ENCODE data around the gene SNAP29.

Gene SNAP29

GRCh38 chr22:20881231-20881630 is 22.4 kb downstream of the SNAP29 start:
- no peak for TF ChIP-seq CTCF (IDR thresholded peaks at IDR 0.05; ENCODE audit: insufficient read depth, low read depth, low read length, missing control alignments)
- DNase-seq (ENCODE audit: low read depth), result no peak
- H3K4me3 ChIP-seq (ENCODE audit: low read depth, low read length), result no peak overlapping the region

GRCh38 chr22:20881869-20882815 is 23.3 kb downstream of the SNAP29 start:
- no peak for TF ChIP-seq CTCF (IDR thresholded peaks at IDR 0.05; ENCODE audit: insufficient read depth, low read depth, low read length, missing control alignments)
- DNase-seq (ENCODE audit: low read depth), result no peak
- H3K4me3 ChIP-seq (ENCODE audit: low read depth, low read length), result no peak overlapping the region

GRCh38 chr22:20882855-20883254 is 24.0 kb downstream of the SNAP29 start:
- no peak for DNase-seq (ENCODE audit: low read depth)
- no peak for TF ChIP-seq CTCF (IDR thresholded peaks at IDR 0.05; ENCODE audit: insufficient read depth, low read depth, low read length, missing control alignments)
- no peak overlapping the region for H3K4me3 ChIP-seq (ENCODE audit: low read depth, low read length)

- H3K4me3 ChIP-seq (ENCODE audit: low read depth, low read length), result no peak overlapping the region
- no peak for TF ChIP-seq CTCF (IDR thresholded peaks at IDR 0.05; ENCODE audit: insufficient read depth, low read depth, low read length, missing control alignments)
- DNase-seq (ENCODE audit: low read depth), result no peak
These were observed 25.6 kb downstream of the SNAP29 start for GRCh38 chr22:20884454-20884853.

GRCh38 chr22:20885017-20885556 is 26.3 kb downstream of the SNAP29 start:
- no peak for TF ChIP-seq CTCF (IDR thresholded peaks at IDR 0.05; ENCODE audit: insufficient read depth, low read depth, low read length, missing control alignments)
- no peak for DNase-seq (ENCODE audit: low read depth)
- H3K4me3 ChIP-seq (ENCODE audit: low read depth, low read length), result no peak overlapping the region

- peak; percentile 75 for TF ChIP-seq CTCF (IDR thresholded peaks at IDR 0.05; ENCODE audit: insufficient read depth, low read depth, low read length, missing control alignments)
- no peak overlapping the region for H3K4me3 ChIP-seq (ENCODE audit: low read depth, low read length)
- DNase-seq (ENCODE audit: low read depth), result peak; percentile 55
These were observed 26.9 kb downstream of the SNAP29 start for GRCh38 chr22:20885557-20886323.
